A673 (cell line): ENCODE data around the gene CERS5.

ENCODE experiments used
- EZH2 ChIP-seq: fragments of 200-600 bp; sonication (generic); IDR thresholded peaks from 2 replicates; pipeline ENCODE4 v1.6.1; 2017; ENCODE audit warnings: borderline replicate concordance, low read depth, mild to moderate bottlenecking, mixed read lengths, antibody characterized with exemption, low read length; ENCODE audit not compliant: poor library complexity, severe bottlenecking
- TF ChIP-seq, protein P1 (sequence below): fragments of 300-800, 200-600 bp; sonication (generic); conservative IDR thresholded peaks from 2 replicates; pipeline ENCODE4 v1.5.1; 2017; ENCODE audit warnings: low read depth, mild to moderate bottlenecking, antibody characterized with exemption, low read length, moderate library complexity, mixed read lengths

DNA sequence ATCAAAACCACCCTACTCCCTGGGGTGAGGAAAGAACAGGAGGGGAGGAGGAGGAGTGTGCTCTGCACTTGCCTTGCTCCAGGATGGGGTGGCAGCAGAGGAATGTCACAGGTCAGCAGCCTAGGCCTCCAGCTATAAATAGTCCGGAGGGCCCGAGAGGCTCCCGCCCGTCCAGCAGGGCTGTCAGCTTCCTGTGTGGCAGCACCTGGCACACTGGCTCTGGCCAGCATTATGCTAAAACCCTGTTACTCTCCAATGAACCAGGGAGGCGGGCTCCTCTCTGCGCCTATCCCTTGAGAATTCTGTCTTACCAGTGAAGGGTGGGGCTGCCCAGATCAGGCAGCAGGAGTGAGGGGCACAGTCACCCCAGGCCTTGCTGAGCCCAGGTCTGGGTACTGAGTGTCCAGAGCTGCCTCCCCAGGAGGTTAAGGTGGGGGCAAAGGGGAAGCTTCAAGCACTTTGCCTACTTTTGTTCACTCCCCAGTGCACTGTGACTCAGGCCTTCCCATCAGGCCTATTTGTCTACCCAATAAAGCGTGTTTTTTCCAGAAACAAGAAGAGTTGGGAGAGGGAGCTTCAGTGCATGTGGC is 56.3 kb downstream of the CERS5 start:
- TF ChIP-seq, protein P1, sequence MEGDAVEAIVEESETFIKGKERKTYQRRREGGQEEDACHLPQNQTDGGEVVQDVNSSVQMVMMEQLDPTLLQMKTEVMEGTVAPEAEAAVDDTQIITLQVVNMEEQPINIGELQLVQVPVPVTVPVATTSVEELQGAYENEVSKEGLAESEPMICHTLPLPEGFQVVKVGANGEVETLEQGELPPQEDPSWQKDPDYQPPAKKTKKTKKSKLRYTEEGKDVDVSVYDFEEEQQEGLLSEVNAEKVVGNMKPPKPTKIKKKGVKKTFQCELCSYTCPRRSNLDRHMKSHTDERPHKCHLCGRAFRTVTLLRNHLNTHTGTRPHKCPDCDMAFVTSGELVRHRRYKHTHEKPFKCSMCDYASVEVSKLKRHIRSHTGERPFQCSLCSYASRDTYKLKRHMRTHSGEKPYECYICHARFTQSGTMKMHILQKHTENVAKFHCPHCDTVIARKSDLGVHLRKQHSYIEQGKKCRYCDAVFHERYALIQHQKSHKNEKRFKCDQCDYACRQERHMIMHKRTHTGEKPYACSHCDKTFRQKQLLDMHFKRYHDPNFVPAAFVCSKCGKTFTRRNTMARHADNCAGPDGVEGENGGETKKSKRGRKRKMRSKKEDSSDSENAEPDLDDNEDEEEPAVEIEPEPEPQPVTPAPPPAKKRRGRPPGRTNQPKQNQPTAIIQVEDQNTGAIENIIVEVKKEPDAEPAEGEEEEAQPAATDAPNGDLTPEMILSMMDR: no peak
- TF ChIP-seq EZH2: no peak
